Neural cell (in vitro differentiated cells): Measurements from ENCODE around the gene CALML4. TPM values are rescaled to one million over a fixed set of nuclear protein-coding genes. Genes with fewer than 3 reads are reported as not detected.

ENCODE experiments used
- H2AFZ ChIP-seq: fragments of 200-600, 300-800 bp; sonication (generic), shearing (Covaris generic); 2 replicates; pipeline ENCODE4 v1.6.0; 2014; ENCODE audit warnings: low read depth, mild to moderate bottlenecking, antibody characterized with exemption, low read length, moderate library complexity
- H3F3A ChIP-seq: fragments of 200-600 bp; shearing (Covaris generic); 2 replicates; pipeline ENCODE4 v1.6.1; 2016; ENCODE audit warnings: mild to moderate bottlenecking, moderate library complexity, mixed read lengths, antibody characterized with exemption, low read length; ENCODE audit not compliant: insufficient read depth, poor library complexity, severe bottlenecking
- H3K27ac ChIP-seq: fragments of 200-600, 300-800 bp; sonication (generic), shearing (Covaris generic); 2 replicates; pipeline ENCODE4 v1.5.1; 2014; ENCODE audit warnings: mild to moderate bottlenecking, low read length, moderate library complexity
- H3K27me3 ChIP-seq: fragments of 300-800, 200-600 bp; sonication (generic), shearing (Covaris generic); 2 replicates; pipeline ENCODE4 v1.6.0; 2014; ENCODE audit warnings: mild to moderate bottlenecking, low read depth, low read length, moderate library complexity; ENCODE audit not compliant: insufficient read depth
- H3K36me3 ChIP-seq: fragments of 300-800, 200-600 bp; sonication (generic), shearing (Covaris generic); 2 replicates; pipeline ENCODE4 v1.5.1; 2014; ENCODE audit warnings: mild to moderate bottlenecking, antibody characterized with exemption, low read length, moderate library complexity; ENCODE audit not compliant: insufficient read depth
- H3K4me2 ChIP-seq: fragments of 300-800, 200-600 bp; sonication (generic), shearing (Covaris generic); 2 replicates; pipeline ENCODE4 v1.6.0; 2014; ENCODE audit warnings: mild to moderate bottlenecking, low read length
- H3K4me3 ChIP-seq: fragments of 300-800, 200-600 bp; sonication (generic), shearing (Covaris generic); 2 replicates; pipeline ENCODE4 v1.5.1; 2014; ENCODE audit warnings: mild to moderate bottlenecking, low read length, moderate library complexity
- H3K79me2 ChIP-seq: fragments of 200-600 bp; shearing (Covaris generic); replicated peaks from 2 replicates; pipeline ENCODE4 v1.6.0; 2014; ENCODE audit warnings: mild to moderate bottlenecking, low read length, moderate library complexity; ENCODE audit not compliant: insufficient read depth
- H3K9ac ChIP-seq: fragments of 300-800, 200-600 bp; sonication (generic), shearing (Covaris generic); 2 replicates; pipeline ENCODE4 v1.6.1; 2016; ENCODE audit warnings: mild to moderate bottlenecking, low read length, mixed read lengths
- H3K9me2 ChIP-seq: fragments of 200-600 bp; shearing (Covaris generic); 2 replicates; pipeline ENCODE4 v1.6.1; 2016; ENCODE audit warnings: mild to moderate bottlenecking, low read length, mixed read lengths; ENCODE audit not compliant: insufficient read depth
- H3K9me3 ChIP-seq: fragments of 200-600, 300-800 bp; sonication (generic), shearing (Covaris generic); 2 replicates; pipeline ENCODE4 v1.6.1; 2016; ENCODE audit warnings: mild to moderate bottlenecking, mixed run types, low read length, moderate library complexity, mixed read lengths
- H4K20me1 ChIP-seq: fragments of 200-600 bp; shearing (Covaris generic); 2 replicates; pipeline ENCODE4 v1.6.1; 2016; ENCODE audit warnings: mild to moderate bottlenecking, mixed run types; ENCODE audit not compliant: insufficient read depth
- CTCF ChIP-seq: fragments of 450-650 bp; IDR thresholded peaks from 2 replicates; pipeline ENCODE4 v1.5.1; 2014; ENCODE audit warnings: antibody characterized with exemption, mild to moderate bottlenecking, moderate library complexity; ENCODE audit not compliant: poor library complexity, severe bottlenecking
- EP300 ChIP-seq: fragments of 450-650 bp; conservative IDR thresholded peaks from 2 replicates; pipeline ENCODE4 v1.6.1; 2014; ENCODE audit warnings: antibody characterized with exemption, mild to moderate bottlenecking, moderate library complexity; ENCODE audit not compliant: poor library complexity, severe bottlenecking
- EZH2 ChIP-seq: fragments of 200-600, 300-800 bp; shearing (Covaris generic), sonication (generic); IDR thresholded peaks from 2 replicates; pipeline ENCODE4 v1.6.1; 2014; ENCODE audit warnings: antibody characterized with exemption, low read length, borderline replicate concordance, mild to moderate bottlenecking; ENCODE audit not compliant: insufficient read depth, poor library complexity, severe bottlenecking
- MXI1 ChIP-seq: fragments of 450-650 bp; conservative IDR thresholded peaks from 2 replicates; pipeline ENCODE4 v1.6.1; 2014; ENCODE audit warnings: antibody characterized with exemption, mild to moderate bottlenecking; ENCODE audit not compliant: poor library complexity, severe bottlenecking
- POLR2AphosphoS5 ChIP-seq: IDR thresholded peaks from 2 replicates; pipeline ENCODE4 v1.6.1; 2012
- RAD21 ChIP-seq: fragments of 450-650 bp; conservative IDR thresholded peaks from 2 replicates; pipeline ENCODE4 v1.6.1; 2014; ENCODE audit warnings: antibody characterized with exemption, mild to moderate bottlenecking, moderate library complexity
- REST ChIP-seq: IDR thresholded peaks from 2 replicates; pipeline ENCODE4 v1.6.1; 2012; ENCODE audit warnings: borderline replicate concordance
- SMC3 ChIP-seq: fragments of 450-650 bp; conservative IDR thresholded peaks from 2 replicates; pipeline ENCODE4 v1.6.1; 2014; ENCODE audit warnings: antibody characterized with exemption, mild to moderate bottlenecking, moderate library complexity; ENCODE audit not compliant: poor library complexity
- TAF1 ChIP-seq: IDR thresholded peaks from 2 replicates; pipeline ENCODE4 v1.6.1; 2012; ENCODE audit warnings: low read depth
- polyA minus RNA-seq: library from RNA; depleted of rRNA, polyadenylated mRNA; stranded (reverse); fragments of >200 nt; gene quantifications from 2 replicates; pipeline ENCODE4 v1.2.3, GENCODE V29; 2014
- polyA plus RNA-seq: library from polyadenylated mRNA; depleted of rRNA; stranded (reverse); fragments of >200 nt; gene quantifications from 2 replicates; pipeline ENCODE4 v1.2.3, GENCODE V29; 2014

The CALML4 gene
- polyA plus RNA-seq (0.43 and 0.82 TPM in 2 replicates), polyA minus RNA-seq (0.97 and 2.1 TPM in 2 replicates)

- H3K4me2 ChIP-seq = no peak within 1 kb of the TSS
- TF ChIP-seq EZH2 = no peak
- no peak for TF ChIP-seq TAF1
- no peak for TF ChIP-seq POLR2AphosphoS5
- no peak for TF ChIP-seq REST
- TF ChIP-seq SMC3 = no peak
- TF ChIP-seq MXI1 = no peak
- no peak for TF ChIP-seq RAD21
- TF ChIP-seq EP300 = no peak
- no peak for TF ChIP-seq CTCF
- H3K9me2 ChIP-seq = no peaks in the 10 kb centered on the region
- no peak within 1 kb of the TSS for H3K27ac ChIP-seq
- H3K9me3 ChIP-seq = no peaks in the 10 kb centered on the region
- H3K9ac ChIP-seq = no peak within 1 kb of the TSS
- no peaks in the 10 kb centered on the region for H3K27me3 ChIP-seq
- H3K4me3 ChIP-seq = no peak within 1 kb of the TSS
- no peaks in the 10 kb centered on the region for H3F3A ChIP-seq
- H4K20me1 ChIP-seq = no peaks in the 10 kb centered on the region
- no peaks in the 10 kb centered on the region for H3K79me2 ChIP-seq
- no peaks in the 10 kb centered on the region for H3K36me3 ChIP-seq
- H2AFZ ChIP-seq = no peak within 1 kb of the TSS
Observed at GRCh38 chr15:68204776-68205557, at the start of gene CALML4. CALML4 (minus strand) TSS chr15:68205332; CDS start chr15:68205247, 85 bp downstream.

GRCh38 chr15:68252925-68253534 lies 47.9 kb upstream of the CALML4 start:
- no peak overlapping the region for H3K9ac ChIP-seq
- no peak overlapping the region for H3K27ac ChIP-seq
- no peak overlapping the region for H3K4me3 ChIP-seq
- H3K36me3 ChIP-seq = no peaks in the 10 kb centered on the region
- H3K79me2 ChIP-seq = no peaks in the 10 kb centered on the region
- H3K4me2 ChIP-seq = no peak overlapping the region
- H3K27me3 ChIP-seq = no peaks in the 10 kb centered on the region
- H3K9me2 ChIP-seq = no peaks in the 10 kb centered on the region
- TF ChIP-seq REST = no peak
- TF ChIP-seq EP300 = no peak
- peak; percentile 89 for TF ChIP-seq CTCF
- peak; percentile 89 for TF ChIP-seq RAD21
- no peak for TF ChIP-seq TAF1
- no peak for TF ChIP-seq POLR2AphosphoS5
- peak; percentile 87 for TF ChIP-seq SMC3
- no peak for TF ChIP-seq MXI1
- TF ChIP-seq EZH2 = no peak
- no peaks in the 10 kb centered on the region for H4K20me1 ChIP-seq
- no peaks in the 10 kb centered on the region for H3K9me3 ChIP-seq
- H3F3A ChIP-seq = no peaks in the 10 kb centered on the region
- H2AFZ ChIP-seq = no peak overlapping the region
